NCI-H128 (cell line): ENCODE results near the gene ROPN1L.
"Not testable (repeated sequence)": the region's sequence is repeated elsewhere in the genome, so short reads cannot be mapped to it uniquely, and the experiment has no call there.

Source experiments
- DNase-seq: peaks from one replicate; lab custom pipeline; 2025; ENCODE audit not compliant: unreplicated experiment; lab: John Stamatoyannopoulos, UW

Gene ROPN1L

GRCh38 chr5:10477943-10478342 lies 36.3 kb downstream of the ROPN1L start:
- no peak for DNase-seq

GRCh38 chr5:10478436-10478835 lies 36.8 kb downstream of the ROPN1L start:
- no peak for DNase-seq

- DNase-seq: peak; percentile 26
Measured at GRCh38 chr5:10479154-10479721, 37.6 kb downstream of the ROPN1L start.

- DNase-seq: no peak
Measured at GRCh38 chr5:10480237-10480985, 38.7 kb downstream of the ROPN1L start.

GRCh38 chr5:10481241-10481935 lies 39.7 kb downstream of the ROPN1L start:
- DNase-seq: no peak

- DNase-seq: no peak
Measured at GRCh38 chr5:10482791-10483530, 41.3 kb downstream of the ROPN1L start.

GRCh38 chr5:10484774-10485141 lies 43.1 kb downstream of the ROPN1L start:
- DNase-seq: no peak

GRCh38 chr5:10485142-10485795 lies 43.6 kb downstream of the ROPN1L start:
- no peak for DNase-seq

GRCh38 chr5:10485897-10486296 lies 44.2 kb downstream of the ROPN1L start:
- DNase-seq: no peak

- no peak for DNase-seq
Measured at GRCh38 chr5:10486511-10487344, 45.0 kb downstream of the ROPN1L start.

- DNase-seq: no peak
Measured at GRCh38 chr5:10488144-10488543, 46.5 kb downstream of the ROPN1L start.

GRCh38 chr5:10489810-10490426 lies 48.2 kb downstream of the ROPN1L start:
- no peak for DNase-seq

GRCh38 chr5:10490927-10491672 lies 49.4 kb downstream of the ROPN1L start:
- no peak for DNase-seq

- no peak for DNase-seq
Measured at GRCh38 chr5:10491673-10492026, 50.0 kb downstream of the ROPN1L start.

GRCh38 chr5:10493884-10494283 lies 52.2 kb downstream of the ROPN1L start:
- no peak for DNase-seq

GRCh38 chr5:10494497-10494896 lies 52.8 kb downstream of the ROPN1L start:
- DNase-seq: not testable (repeated sequence)

- no peak for DNase-seq
Measured at GRCh38 chr5:10497554-10497953, 55.9 kb downstream of the ROPN1L start.

GRCh38 chr5:10498350-10498749 lies 56.7 kb downstream of the ROPN1L start:
- no peak for DNase-seq

GRCh38 chr5:10499066-10499465 lies 57.4 kb downstream of the ROPN1L start:
- no peak for DNase-seq
